ENCODE data around the gene SLC19A2.

DNA sequence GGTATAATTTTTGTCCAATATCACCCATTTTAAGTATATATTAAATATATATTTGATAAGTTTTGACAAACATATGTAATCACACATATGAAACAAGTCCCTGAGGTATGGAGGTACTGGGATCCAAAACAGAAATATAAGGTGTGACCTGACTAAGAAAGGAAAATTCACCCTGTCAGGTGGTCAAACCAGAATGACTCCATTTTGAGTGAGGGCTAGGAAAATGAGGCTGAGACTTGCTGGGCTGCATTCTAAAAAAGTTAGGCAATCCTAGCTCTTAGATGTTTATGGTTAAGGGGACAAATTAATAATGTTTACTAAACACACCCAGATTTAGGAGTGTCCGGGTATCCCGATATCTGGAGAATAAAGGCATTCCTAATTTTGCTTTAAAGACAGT is 11.6 kb upstream of the SLC19A2 start:
- TF ChIP-seq CTCF (IDR thresholded peaks at IDR 0.05) (no peak), POLR2AphosphoS5 (IDR thresholded peaks at IDR 0.05) (no peak), EP300 (IDR thresholded peaks at IDR 0.05) (no peak), POLR2A (IDR thresholded peaks at IDR 0.05) (no peak)
